GM23338 (cell line): ENCODE measurements around the gene COBL. TPM values are rescaled to one million over a fixed set of nuclear protein-coding genes. Genes with fewer than 3 reads are reported as not detected.

ENCODE experiments used
- ATAC-seq: fragments of 200-7000 bp; cut with Tn5 transposase; 3 replicates; pipeline ENCODE4 v1.9.1; 2020
- DNase-seq: peaks from one replicate; pipeline ENCODE4 v3.0.0-alpha.2; 2015; ENCODE audit warnings: low spot score
- H2AFZ ChIP-seq: fragments of 200-600 bp; sonication (generic); 2 replicates; pipeline ENCODE4 v1.8.0; 2016; ENCODE audit warnings: antibody characterized with exemption, mild to moderate bottlenecking, moderate library complexity
- H3F3A ChIP-seq: fragments of 200-600 bp; sonication (generic); replicated peaks from 2 replicates; pipeline ENCODE4 v1.8.0; 2017; ENCODE audit warnings: antibody characterized with exemption, mixed run types, low read depth
- H3K27ac ChIP-seq: fragments of 200-600 bp; sonication (generic); 2 replicates; pipeline ENCODE4 v1.6.1; 2016; ENCODE audit warnings: low read depth
- H3K27me3 ChIP-seq: fragments of 200-600 bp; sonication (generic); 2 replicates; pipeline ENCODE4 v1.8.0; 2016; ENCODE audit warnings: mild to moderate bottlenecking, mixed run types, moderate library complexity; ENCODE audit not compliant: insufficient read depth
- H3K36me3 ChIP-seq: fragments of 200-600 bp; sonication (generic); 2 replicates; pipeline ENCODE4 v1.8.0; 2016; ENCODE audit warnings: mild to moderate bottlenecking; ENCODE audit not compliant: insufficient read depth
- H3K4me1 ChIP-seq: fragments of 200-600 bp; sonication (generic); 2 replicates; pipeline ENCODE4 v1.8.0; 2016; ENCODE audit warnings: mild to moderate bottlenecking, moderate library complexity; ENCODE audit not compliant: insufficient read depth
- H3K4me2 ChIP-seq: fragments of 200-600 bp; sonication (generic); 2 replicates; pipeline ENCODE4 v1.7.1; 2017; ENCODE audit warnings: mixed run types
- H3K4me3 ChIP-seq: fragments of 200-600 bp; sonication (generic); 2 replicates; pipeline ENCODE4 v1.6.1; 2016; ENCODE audit warnings: mixed run types
- H3K79me2 ChIP-seq: fragments of 200-600 bp; sonication (generic); replicated peaks from 2 replicates; pipeline ENCODE4 v1.8.0; 2017; ENCODE audit warnings: mild to moderate bottlenecking; ENCODE audit not compliant: insufficient read depth
- H3K9me2 ChIP-seq: fragments of 200-600 bp; sonication (generic); 2 replicates; pipeline ENCODE4 v1.8.0; 2017; ENCODE audit not compliant: insufficient read depth
- H4K20me1 ChIP-seq: fragments of 200-600 bp; sonication (generic); replicated peaks from 2 replicates; pipeline ENCODE4 v1.8.0; 2017; ENCODE audit warnings: mild to moderate bottlenecking; ENCODE audit not compliant: insufficient read depth
- H3K27ac Mint-ChIP-seq: 2 replicates; pipeline ENCODE4 v1.8.0; 2020; ENCODE audit warnings: inconsistent platforms, mild to moderate bottlenecking, moderate library complexity, mixed read lengths
- H3K27me3 Mint-ChIP-seq: 3 replicates; pipeline ENCODE4 v1.8.0; 2022; ENCODE audit warnings: low read depth, mild to moderate bottlenecking, moderate library complexity, mixed read lengths, inconsistent platforms; ENCODE audit not compliant: insufficient read depth, poor library complexity
- H3K36me3 Mint-ChIP-seq: 3 replicates; pipeline ENCODE4 v1.8.0; 2021; ENCODE audit warnings: low read depth, mild to moderate bottlenecking, inconsistent platforms, moderate library complexity, mixed read lengths
- H3K4me1 Mint-ChIP-seq: 3 replicates; pipeline ENCODE4 v1.8.0; 2020; ENCODE audit warnings: mild to moderate bottlenecking, inconsistent platforms, mixed read lengths
- H3K4me3 Mint-ChIP-seq: 3 replicates; pipeline ENCODE4 v1.8.0; 2021; ENCODE audit warnings: moderate library complexity, mild to moderate bottlenecking, inconsistent platforms, mixed read lengths
- H3K9me3 Mint-ChIP-seq: 3 replicates; pipeline ENCODE4 v1.8.0; 2020; ENCODE audit warnings: moderate library complexity, mild to moderate bottlenecking, inconsistent platforms, mixed read lengths
- JUNB ChIP-seq: IDR thresholded peaks from one replicate; pipeline ENCODE4 v1.6.1; 2016; ENCODE audit warnings: antibody characterized with exemption; ENCODE audit not compliant: unreplicated experiment
- ZNF114 ChIP-seq: fragments of 250-450 bp; sonication (Bioruptor Pico); IDR thresholded peaks from 2 replicates; pipeline ENCODE4 v1.5.0; 2020; ENCODE audit warnings: mild to moderate bottlenecking, moderate library complexity
- polyA plus RNA-seq: library from polyadenylated mRNA; unstranded; fragments of >200 nt; fragmentation: Nextera tagmentation; extraction: Ambion mirVana; gene quantifications from 2 replicates; pipeline ENCODE4 v1.2.1, GENCODE V29; 2016
- total RNA-seq: library from RNA; depleted of rRNA; stranded (reverse); fragments of >200 nt; shearing (Covaris generic); gene quantifications from 2 replicates; pipeline ENCODE4 v1.2.3, GENCODE V29; 2014
- TF ChIP-seq, protein P1 (sequence below): IDR thresholded peaks from 2 replicates; pipeline ENCODE4 v1.6.1; 2016; ENCODE audit warnings: antibody characterized with exemption
- TF ChIP-seq, protein P2 (sequence below): IDR thresholded peaks from one replicate; pipeline ENCODE4 v1.6.1; 2018; ENCODE audit warnings: antibody characterized with exemption; ENCODE audit not compliant: unreplicated experiment
- TF ChIP-seq, protein P3 (sequence below), 2 experiments: fragments of 200-600 bp in 1 of 2; sonication (generic) in 1 of 2; conservative IDR thresholded peaks; 2 replicates each; pipeline versions ENCODE4 v1.5.1 to v1.6.1; 2016 to 2017; ENCODE audit warnings: antibody characterized with exemption in 2 of 2, low read depth in 2 of 2, mild to moderate bottlenecking in 2 of 2, moderate library complexity in 1 of 2

Gene COBL
- total and polyA plus RNA-seq, 2 experiments from 2014 or later, result 18.3 to 51.9 TPM

DNA sequence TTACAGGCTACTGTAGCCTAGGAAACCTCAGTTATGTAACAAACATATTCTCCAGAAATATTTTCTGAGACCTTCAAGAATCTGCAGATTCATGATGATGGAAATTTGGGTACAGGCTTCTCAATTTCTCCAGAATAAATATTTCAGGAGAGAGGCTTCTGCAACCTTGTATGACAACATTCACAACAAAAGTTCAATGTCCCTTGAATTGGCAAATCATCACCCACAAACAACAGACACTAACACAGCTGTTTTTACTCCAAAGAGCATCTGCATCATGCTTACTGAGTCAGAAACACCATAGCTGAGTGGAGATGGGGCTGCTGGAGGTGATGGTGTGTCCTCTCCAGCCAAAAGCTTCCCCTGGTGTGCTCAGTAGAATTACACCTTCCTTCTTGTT is 9.3 kb upstream of the COBL start (continued):
- TF ChIP-seq, protein P1, sequence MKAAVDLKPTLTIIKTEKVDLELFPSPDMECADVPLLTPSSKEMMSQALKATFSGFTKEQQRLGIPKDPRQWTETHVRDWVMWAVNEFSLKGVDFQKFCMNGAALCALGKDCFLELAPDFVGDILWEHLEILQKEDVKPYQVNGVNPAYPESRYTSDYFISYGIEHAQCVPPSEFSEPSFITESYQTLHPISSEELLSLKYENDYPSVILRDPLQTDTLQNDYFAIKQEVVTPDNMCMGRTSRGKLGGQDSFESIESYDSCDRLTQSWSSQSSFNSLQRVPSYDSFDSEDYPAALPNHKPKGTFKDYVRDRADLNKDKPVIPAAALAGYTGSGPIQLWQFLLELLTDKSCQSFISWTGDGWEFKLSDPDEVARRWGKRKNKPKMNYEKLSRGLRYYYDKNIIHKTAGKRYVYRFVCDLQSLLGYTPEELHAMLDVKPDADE, result no peak
- TF ChIP-seq, protein P2, sequence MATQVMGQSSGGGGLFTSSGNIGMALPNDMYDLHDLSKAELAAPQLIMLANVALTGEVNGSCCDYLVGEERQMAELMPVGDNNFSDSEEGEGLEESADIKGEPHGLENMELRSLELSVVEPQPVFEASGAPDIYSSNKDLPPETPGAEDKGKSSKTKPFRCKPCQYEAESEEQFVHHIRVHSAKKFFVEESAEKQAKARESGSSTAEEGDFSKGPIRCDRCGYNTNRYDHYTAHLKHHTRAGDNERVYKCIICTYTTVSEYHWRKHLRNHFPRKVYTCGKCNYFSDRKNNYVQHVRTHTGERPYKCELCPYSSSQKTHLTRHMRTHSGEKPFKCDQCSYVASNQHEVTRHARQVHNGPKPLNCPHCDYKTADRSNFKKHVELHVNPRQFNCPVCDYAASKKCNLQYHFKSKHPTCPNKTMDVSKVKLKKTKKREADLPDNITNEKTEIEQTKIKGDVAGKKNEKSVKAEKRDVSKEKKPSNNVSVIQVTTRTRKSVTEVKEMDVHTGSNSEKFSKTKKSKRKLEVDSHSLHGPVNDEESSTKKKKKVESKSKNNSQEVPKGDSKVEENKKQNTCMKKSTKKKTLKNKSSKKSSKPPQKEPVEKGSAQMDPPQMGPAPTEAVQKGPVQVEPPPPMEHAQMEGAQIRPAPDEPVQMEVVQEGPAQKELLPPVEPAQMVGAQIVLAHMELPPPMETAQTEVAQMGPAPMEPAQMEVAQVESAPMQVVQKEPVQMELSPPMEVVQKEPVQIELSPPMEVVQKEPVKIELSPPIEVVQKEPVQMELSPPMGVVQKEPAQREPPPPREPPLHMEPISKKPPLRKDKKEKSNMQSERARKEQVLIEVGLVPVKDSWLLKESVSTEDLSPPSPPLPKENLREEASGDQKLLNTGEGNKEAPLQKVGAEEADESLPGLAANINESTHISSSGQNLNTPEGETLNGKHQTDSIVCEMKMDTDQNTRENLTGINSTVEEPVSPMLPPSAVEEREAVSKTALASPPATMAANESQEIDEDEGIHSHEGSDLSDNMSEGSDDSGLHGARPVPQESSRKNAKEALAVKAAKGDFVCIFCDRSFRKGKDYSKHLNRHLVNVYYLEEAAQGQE, result no peak
- no peak for TF ChIP-seq ZNF114 (CRISPR knock-in tag)
- TF ChIP-seq, protein P3, sequence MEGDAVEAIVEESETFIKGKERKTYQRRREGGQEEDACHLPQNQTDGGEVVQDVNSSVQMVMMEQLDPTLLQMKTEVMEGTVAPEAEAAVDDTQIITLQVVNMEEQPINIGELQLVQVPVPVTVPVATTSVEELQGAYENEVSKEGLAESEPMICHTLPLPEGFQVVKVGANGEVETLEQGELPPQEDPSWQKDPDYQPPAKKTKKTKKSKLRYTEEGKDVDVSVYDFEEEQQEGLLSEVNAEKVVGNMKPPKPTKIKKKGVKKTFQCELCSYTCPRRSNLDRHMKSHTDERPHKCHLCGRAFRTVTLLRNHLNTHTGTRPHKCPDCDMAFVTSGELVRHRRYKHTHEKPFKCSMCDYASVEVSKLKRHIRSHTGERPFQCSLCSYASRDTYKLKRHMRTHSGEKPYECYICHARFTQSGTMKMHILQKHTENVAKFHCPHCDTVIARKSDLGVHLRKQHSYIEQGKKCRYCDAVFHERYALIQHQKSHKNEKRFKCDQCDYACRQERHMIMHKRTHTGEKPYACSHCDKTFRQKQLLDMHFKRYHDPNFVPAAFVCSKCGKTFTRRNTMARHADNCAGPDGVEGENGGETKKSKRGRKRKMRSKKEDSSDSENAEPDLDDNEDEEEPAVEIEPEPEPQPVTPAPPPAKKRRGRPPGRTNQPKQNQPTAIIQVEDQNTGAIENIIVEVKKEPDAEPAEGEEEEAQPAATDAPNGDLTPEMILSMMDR (conservative IDR thresholded peaks at IDR 0.05; ENCODE audit: low read depth in 2 of 2), result no peak

DNA sequence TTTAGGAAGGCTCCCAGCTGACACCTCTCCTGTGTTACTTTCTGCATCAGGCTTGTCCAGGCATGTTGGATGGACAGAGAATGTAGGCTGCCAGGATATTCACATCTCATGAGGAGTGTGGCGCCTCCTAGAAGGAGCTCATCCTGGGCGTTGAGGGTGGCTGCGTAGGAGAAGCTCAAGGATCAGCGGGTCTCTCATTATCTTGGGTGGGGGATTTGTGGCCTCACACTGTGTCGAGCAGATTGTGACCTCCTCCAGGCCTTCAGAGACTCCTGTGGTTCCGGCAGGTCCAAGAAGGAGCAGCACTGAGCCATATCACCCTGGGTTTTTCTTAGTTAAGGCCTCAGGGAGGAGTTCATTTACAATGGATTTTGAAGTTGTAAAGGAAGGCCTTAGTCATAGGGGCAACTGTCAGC is 8.7 kb upstream of the COBL start:
- Mint-ChIP-seq H3K4me3 (peak overlapping the region; percentile 11; the same call in 2 of the 3 replicates), H3K27me3 (peaks cover 25% of the 10 kb centered on the region), H3K27ac (peak overlapping the region; percentile 67), H3K4me1 (peaks cover 69% of the 10 kb centered on the region), H3K36me3 (no peaks in the 10 kb centered on the region), H3K9me3 (no peaks in the 10 kb centered on the region)
- Histone ChIP-seq H3F3A (peaks cover 3% of the 10 kb centered on the region; the same call in 1 of the 2 replicates), H4K20me1 (no peaks in the 10 kb centered on the region), H3K79me2 (peaks cover 24% of the 10 kb centered on the region), H3K4me3 (no peak overlapping the region), H3K4me1 (peaks cover 46% of the 10 kb centered on the region), H3K9me2 (no peaks in the 10 kb centered on the region), H3K4me2 (peak overlapping the region; percentile 53), H3K27ac (peak overlapping the region; percentile 87), H3K27me3 (0 out of 2 replicates have a peak, but pooled peaks cover 3% of the 10 kb centered on the region), H3K36me3 (no peaks in the 10 kb centered on the region), H2AFZ (no peak overlapping the region)
- ATAC-seq (no peak), DNase-seq (no peak)
- TF ChIP-seq JUNB, result no peak
- TF ChIP-seq, protein P3 (conservative IDR thresholded peaks at IDR 0.05; ENCODE audit: low read depth in 2 of 2), result peak; percentile 10 to 39; a peak in 2 of 4 replicates
